Upper lobe of left lung (tissue), 6 donors: Measurements from ENCODE around the gene ACADL. TPM values are rescaled to one million over a fixed set of nuclear protein-coding genes. Genes with fewer than 3 reads are reported as not detected.
"Not testable (repeated sequence)": the region's sequence is repeated elsewhere in the genome, so short reads cannot be mapped to it uniquely, and the experiment has no call there.

ENCODE experiments used
- ATAC-seq, 2 donors: fragments of 200-7000 bp; cut with Tn5 transposase; one replicate each; pipeline ENCODE4 v1.9.1; 2022; ENCODE audit warnings: mild to moderate bottlenecking in 2 of 2, moderate library complexity in 2 of 2; ENCODE audit not compliant: low FRiP score in 2 of 2
- DNase-seq, 2 donors: peaks; one replicate each; pipeline ENCODE4 v3.0.0-alpha.2; 2019 to 2020
- H3K27ac ChIP-seq, 4 donors: fragments of 200-600 bp; sonication (generic); one replicate each; pipeline ENCODE4 v1.5.1; 2016 to 2019
- H3K27me3 ChIP-seq, 4 donors: fragments of 200-600 bp; sonication (generic); one replicate each; pipeline ENCODE4 v1.5.1; 2017 to 2019
- H3K36me3 ChIP-seq, 4 donors: fragments of 200-600 bp; sonication (generic); one replicate each; pipeline ENCODE4 v1.5.1; 2016 to 2019
- H3K4me1 ChIP-seq, 4 donors: fragments of 200-600 bp; sonication (generic); one replicate each; pipeline ENCODE4 v1.5.1; 2018 to 2019
- H3K4me3 ChIP-seq, 4 donors: fragments of 200-600 bp; sonication (generic); one replicate each; pipeline ENCODE4 v1.5.1; 2017 to 2019; ENCODE audit warnings: mild to moderate bottlenecking in 2 of 4, moderate library complexity in 1 of 4
- H3K9me3 ChIP-seq, 4 donors: fragments of 200-600 bp; sonication (generic); one replicate each; pipeline ENCODE4 v1.5.1; 2018 to 2019
- CTCF ChIP-seq, 6 experiments: fragments of 450-650 bp in 4 of 6; fragments of 200-600 bp in 2 of 6; sonication (generic) in 2 of 6; IDR thresholded peaks; one replicate each; pipeline ENCODE4 v1.5.1; 2016 to 2019; ENCODE audit warnings: antibody characterized with exemption in 6 of 6
- EP300 ChIP-seq, 4 donors: sonication (generic); formaldehyde crosslinking; IDR thresholded peaks; one replicate each; pipeline ENCODE4 v1.5.1; 2017; ENCODE audit warnings: antibody characterized with exemption in 4 of 4, control low read depth in 2 of 4
- POLR2A ChIP-seq, 4 donors: fragments of 450-650 bp; IDR thresholded peaks; one replicate each; pipeline ENCODE4 v1.5.1; 2016 to 2017; ENCODE audit warnings: antibody characterized with exemption in 4 of 4, mild to moderate bottlenecking in 2 of 4
- POLR2AphosphoS5 ChIP-seq, 2 donors: sonication (generic); formaldehyde crosslinking; IDR thresholded peaks; one replicate each; pipeline ENCODE4 v1.5.1; 2017; ENCODE audit warnings: antibody characterized with exemption in 2 of 2
- WGBS, 2 donors: methylation state at CpG; one replicate each; pipeline ENCODE4 v1.1.5; 2017 to 2018; 5-methylcytosine and 5-hydroxymethylcytosine counted together
- total RNA-seq, 6 donors: library from RNA; depleted of rRNA in 4 of 6; stranded (reverse); fragments of >200 nt in 4 of 6; gene quantifications; one replicate each; pipeline versions ENCODE4 v1.1.0 to v1.2.1, GENCODE V29; 2016 to 2021
- donor health status: DM: no; HTN: no; CAD: no; lungs with moderate emphysema.
- donor health status: DM: no; HTN: yes; CAD: no; lungs with severe emphysema.

ACADL gene
- total RNA-seq, 6 donors from 2014 or later: 20.1 to 131 (median 55.2) TPM

- no peaks in the 10 kb centered on the region for H3K4me1 ChIP-seq
- peaks cover 7 to 13% (median 11%) of the 10 kb centered on the region in 4 donors for H3K9me3 ChIP-seq
- TF ChIP-seq POLR2AphosphoS5 (IDR thresholded peaks at IDR 0.05): no peak
- no peak for TF ChIP-seq EP300 (IDR thresholded peaks at IDR 0.05)
- no peak for TF ChIP-seq CTCF (IDR thresholded peaks at IDR 0.05)
- TF ChIP-seq POLR2A (IDR thresholded peaks at IDR 0.05): no peak
- DNase-seq (no peak), ATAC-seq (no peak)
- 89 to 100% methylated on average over 1 of the region's 1 CpG for WGBS, 2 donors
- H3K27ac ChIP-seq: no peak overlapping the region
- H3K4me3 ChIP-seq: no peak overlapping the region
- H3K27me3 ChIP-seq: no peaks in the 10 kb centered on the region
- H3K36me3 ChIP-seq: no peaks in the 10 kb centered on the region
Measured at GRCh38 chr2:210180477-210180876, 44.8 kb downstream of the ACADL start.

GRCh38 chr2:210179351-210179990, 45.8 kb downstream of the ACADL start:
- ATAC-seq: no peak
- no peaks in the 10 kb centered on the region for H3K27me3 ChIP-seq
- H3K27ac ChIP-seq: no peak overlapping the region
- H3K4me1 ChIP-seq: no peaks in the 10 kb centered on the region
- peaks cover 3 to 9% (median 4%) of the 10 kb centered on the region in 4 donors for H3K9me3 ChIP-seq
- no peak overlapping the region for H3K4me3 ChIP-seq
- no peaks in the 10 kb centered on the region for H3K36me3 ChIP-seq
- TF ChIP-seq CTCF (IDR thresholded peaks at IDR 0.05) (no peak), POLR2A (IDR thresholded peaks at IDR 0.05) (no peak), EP300 (IDR thresholded peaks at IDR 0.05) (no peak), POLR2AphosphoS5 (IDR thresholded peaks at IDR 0.05) (no peak)
- no peak for DNase-seq

GRCh38 chr2:210177769-210178168, 47.5 kb downstream of the ACADL start:
- Histone ChIP-seq H3K9me3 (no peaks in the 10 kb centered on the region), H3K36me3 (no peaks in the 10 kb centered on the region), H3K27ac (no peak overlapping the region), H3K27me3 (no peaks in the 10 kb centered on the region), H3K4me1 (peaks cover 0 to 3% (median under 1%) of the 10 kb centered on the region in 4 donors), H3K4me3 (no peak overlapping the region)
- 77 to 97% methylated on average over 1 of the region's 1 CpG for WGBS, 2 donors
- no peak for ATAC-seq
- TF ChIP-seq POLR2A (IDR thresholded peaks at IDR 0.05) (no peak), CTCF (IDR thresholded peaks at IDR 0.05) (no peak), EP300 (IDR thresholded peaks at IDR 0.05) (no peak), POLR2AphosphoS5 (IDR thresholded peaks at IDR 0.05) (no peak)
- DNase-seq: no peak

GRCh38 chr2:210177115-210177514, 48.1 kb downstream of the ACADL start:
- not testable (repeated sequence) for ATAC-seq, H3K4me1 ChIP-seq, H3K9me3 ChIP-seq, H3K27me3 ChIP-seq, H3K4me3 ChIP-seq, H3K36me3 ChIP-seq, H3K27ac ChIP-seq, DNase-seq
- WGBS, 2 donors: 96 to 100% methylated on average over 1 of the region's 1 CpG

GRCh38 chr2:210174086-210174485, 51.2 kb downstream of the ACADL start:
- H3K27ac ChIP-seq: no peak overlapping the region
- no peaks in the 10 kb centered on the region for H3K36me3 ChIP-seq
- no peaks in the 10 kb centered on the region for H3K27me3 ChIP-seq
- no peaks in the 10 kb centered on the region for H3K9me3 ChIP-seq
- ATAC-seq (no peak), DNase-seq (no peak)
- H3K4me1 ChIP-seq: peaks cover 6 to 16% (median 8%) of the 10 kb centered on the region in 4 donors
- H3K4me3 ChIP-seq: no peak overlapping the region
- TF ChIP-seq EP300 (IDR thresholded peaks at IDR 0.05): no peak
- TF ChIP-seq CTCF (IDR thresholded peaks at IDR 0.05): no peak
- TF ChIP-seq POLR2A (IDR thresholded peaks at IDR 0.05): no peak
- TF ChIP-seq POLR2AphosphoS5 (IDR thresholded peaks at IDR 0.05): no peak
